SU-DHL-6 (cell line): Measurements from ENCODE around the gene GFOD1.

ENCODE experiments used
- CTCF ChIP-seq: fragments of 200-600 bp; sonication (generic); IDR thresholded peaks from one replicate; pipeline ENCODE4 v1.5.1; 2017; ENCODE audit warnings: antibody characterized with exemption, mild to moderate bottlenecking, low read length, moderate library complexity; ENCODE audit not compliant: insufficient read depth, poor library complexity, severe bottlenecking
- EZH2phosphoT487 ChIP-seq: fragments of 200-600 bp; sonication (generic), shearing (Covaris generic); conservative IDR thresholded peaks from 2 replicates; pipeline ENCODE4 v1.6.1; 2018; ENCODE audit warnings: mild to moderate bottlenecking, antibody characterized with exemption, low read length, moderate library complexity, mixed read lengths

GRCh38 chr6:13445005-13445743 is 42.2 kb downstream of the GFOD1 start:
- TF ChIP-seq CTCF (no peak), EZH2phosphoT487 (no peak)
